H9 (cell line): ENCODE data around the gene ST3GAL6. TPM values are rescaled to one million over a fixed set of nuclear protein-coding genes. Genes with fewer than 3 reads are reported as not detected.

Experiments
- DNase-seq: peaks from one replicate; pipeline ENCODE4 v3.0.0-alpha.2; 2017
- H2AFZ ChIP-seq: one replicate; pipeline ENCODE4 v1.6.1; 2013; ENCODE audit warnings: mild to moderate bottlenecking, low read length, control low read depth, moderate library complexity
- H2AK5ac ChIP-seq: 2 replicates; pipeline ENCODE4 v1.6.1; 2013; ENCODE audit warnings: low read length, control low read depth, mixed read lengths; ENCODE audit not compliant: insufficient read length
- H2BK120ac ChIP-seq: one replicate; pipeline ENCODE4 v1.6.1; 2013; ENCODE audit warnings: low read depth, mild to moderate bottlenecking, low read length, control low read depth, inconsistent platforms; ENCODE audit not compliant: poor library complexity, severe bottlenecking
- H2BK12ac ChIP-seq: 2 replicates; pipeline ENCODE4 v1.6.1; 2013; ENCODE audit warnings: low read length, control low read depth, mixed read lengths, low read depth; ENCODE audit not compliant: insufficient read length
- H2BK15ac ChIP-seq: 2 replicates; pipeline ENCODE4 v1.6.1; 2013; ENCODE audit warnings: low read depth, low read length, control low read depth
- H2BK20ac ChIP-seq: one replicate; pipeline ENCODE4 v1.6.1; 2013; ENCODE audit warnings: low read depth, mild to moderate bottlenecking, low read length, control low read depth, inconsistent platforms; ENCODE audit not compliant: poor library complexity, severe bottlenecking
- H2BK5ac ChIP-seq: 2 replicates; pipeline ENCODE4 v1.6.1; 2013; ENCODE audit warnings: low read length, control low read depth, mixed read lengths; ENCODE audit not compliant: insufficient read length
- H3K14ac ChIP-seq: 2 replicates; pipeline ENCODE4 v1.6.1; 2013; ENCODE audit warnings: low read length, control low read depth; ENCODE audit not compliant: insufficient read depth
- H3K18ac ChIP-seq: 2 replicates; pipeline ENCODE4 v1.6.1; 2013; ENCODE audit warnings: low read depth, mild to moderate bottlenecking, mixed read lengths, low read length, control low read depth; ENCODE audit not compliant: insufficient read length
- H3K23ac ChIP-seq: 2 replicates; pipeline ENCODE4 v1.6.1; 2013; ENCODE audit warnings: low read length, control low read depth, mixed read lengths, low read depth; ENCODE audit not compliant: insufficient read length
- H3K23me2 ChIP-seq: 2 replicates; pipeline ENCODE4 v1.6.1; 2013; ENCODE audit warnings: low read depth, mild to moderate bottlenecking, mixed read lengths, low read length, control low read depth; ENCODE audit not compliant: insufficient read length, poor library complexity, severe bottlenecking
- H3K27ac ChIP-seq: 2 replicates; pipeline ENCODE4 v1.5.1; 2013; ENCODE audit warnings: low read length, control low read depth, mixed read lengths, low read depth; ENCODE audit not compliant: insufficient read length
- H3K27me3 ChIP-seq: 2 replicates; pipeline ENCODE4 v1.6.1; 2013; ENCODE audit warnings: low read length, control low read depth, inconsistent platforms; ENCODE audit not compliant: insufficient read depth
- H3K4ac ChIP-seq: 2 replicates; pipeline ENCODE4 v1.6.1; 2013; ENCODE audit warnings: low read depth, mild to moderate bottlenecking, control low read depth, inconsistent platforms, low read length, moderate library complexity
- H3K4me1 ChIP-seq: 2 replicates; pipeline ENCODE4 v1.6.1; 2013; ENCODE audit warnings: low read length, control low read depth, inconsistent platforms; ENCODE audit not compliant: insufficient read depth
- H3K4me2 ChIP-seq: 2 replicates; pipeline ENCODE4 v1.6.1; 2013; ENCODE audit warnings: low read length, control low read depth, mixed read lengths; ENCODE audit not compliant: insufficient read length, insufficient read depth
- H3K56ac ChIP-seq: 2 replicates; pipeline ENCODE4 v1.6.1; 2013; ENCODE audit warnings: low read depth, mild to moderate bottlenecking, mixed read lengths, low read length, control low read depth; ENCODE audit not compliant: insufficient read length
- H3K79me1 ChIP-seq: 2 replicates; pipeline ENCODE4 v1.6.1; 2013; ENCODE audit warnings: low read depth, mild to moderate bottlenecking, moderate library complexity, low read length, control low read depth, inconsistent platforms; ENCODE audit not compliant: insufficient read depth, poor library complexity, severe bottlenecking
- H3K79me2 ChIP-seq: 2 replicates; pipeline ENCODE4 v1.6.1; 2013; ENCODE audit warnings: low read length, control low read depth, inconsistent platforms; ENCODE audit not compliant: insufficient read depth
- H3K9ac ChIP-seq: 2 replicates; pipeline ENCODE4 v1.6.1; 2013; ENCODE audit warnings: low read length, control low read depth, mixed read lengths; ENCODE audit not compliant: insufficient read length; ENCODE audit errors: extremely low read depth
- H3K9me3 ChIP-seq: one replicate; pipeline ENCODE4 v1.6.1; 2013; ENCODE audit warnings: low read depth, low read length, inconsistent platforms; ENCODE audit not compliant: control insufficient read depth
- H3T11ph ChIP-seq: one replicate; pipeline ENCODE4 v1.6.1; 2013; ENCODE audit warnings: mild to moderate bottlenecking, low read length, control low read depth, inconsistent platforms
- H4K20me1 ChIP-seq: one replicate; pipeline ENCODE4 v1.6.1; 2013; ENCODE audit not compliant: control insufficient read depth, insufficient read length, insufficient read depth
- H4K5ac ChIP-seq: 2 replicates; pipeline ENCODE4 v1.6.1; 2013; ENCODE audit warnings: low read depth, mild to moderate bottlenecking, mixed read lengths, low read length, control low read depth; ENCODE audit not compliant: insufficient read length
- H4K8ac ChIP-seq: replicated peaks from 2 replicates; pipeline ENCODE4 v1.6.1; 2013; ENCODE audit warnings: low read length, control low read depth, mixed read lengths, low read depth; ENCODE audit not compliant: insufficient read length
- H4K91ac ChIP-seq: 2 replicates; pipeline ENCODE4 v1.6.1; 2013; ENCODE audit warnings: low read depth, mild to moderate bottlenecking, moderate library complexity, mixed read lengths, low read length, control low read depth; ENCODE audit not compliant: insufficient read length
- H3K27ac Mint-ChIP-seq, 3 experiments: 2 replicates in 2 of 3; 3 replicates in 1 of 3; pipeline ENCODE4 v1.8.0; 2020 to 2021; ENCODE audit warnings: mixed read lengths in 3 of 3, mild to moderate bottlenecking in 1 of 3, moderate library complexity in 1 of 3
- H3K27me3 Mint-ChIP-seq: 2 replicates; pipeline ENCODE4 v1.8.0; 2021; ENCODE audit warnings: low read depth, mild to moderate bottlenecking, moderate library complexity, mixed read lengths
- H3K36me3 Mint-ChIP-seq, 3 experiments: 2 replicates in 2 of 3; 3 replicates in 1 of 3; pipeline ENCODE4 v1.8.0; 2020 to 2021; ENCODE audit warnings: low read depth in 3 of 3, mixed read lengths in 3 of 3; ENCODE audit not compliant: insufficient read depth in 1 of 3
- H3K4me1 Mint-ChIP-seq, 2 experiments: 2 replicates each; pipeline ENCODE4 v1.8.0; 2020; ENCODE audit warnings: mixed read lengths in 2 of 2
- H3K4me3 Mint-ChIP-seq, 2 experiments: 2 replicates in 1 of 2; 3 replicates in 1 of 2; pipeline ENCODE4 v1.8.0; 2020 to 2021; ENCODE audit warnings: mild to moderate bottlenecking in 2 of 2, mixed read lengths in 2 of 2, moderate library complexity in 1 of 2
- H3K9me3 Mint-ChIP-seq, 2 experiments: 2 replicates in 1 of 2; 3 replicates in 1 of 2; pipeline ENCODE4 v1.8.0; 2020; ENCODE audit warnings: mild to moderate bottlenecking in 2 of 2, mixed read lengths in 2 of 2, moderate library complexity in 1 of 2
- CTCF ChIP-seq: fragments of 200-600 bp; sonication (generic); conservative IDR thresholded peaks from 3 replicates; pipeline ENCODE4 v1.8.0; 2021; ENCODE audit warnings: antibody characterized with exemption, mild to moderate bottlenecking
- WGBS: extraction: QIAGEN DNeasy Blood & Tissue Kit; methylation state at CpG from one replicate; pipeline ENCODE4 v1.1.7; 2013; ENCODE audit warnings: missing lambda C conversion rate, low lambda C conversion rate, mixed read lengths; ENCODE audit not compliant: insufficient read length; ENCODE audit errors: extremely low coverage; 5-methylcytosine and 5-hydroxymethylcytosine counted together
- total RNA-seq: library from RNA; stranded (reverse); gene quantifications from 2 replicates; pipeline ENCODE4 v1.2.1, GENCODE V29; 2021

ST3GAL6 gene
- total RNA-seq, 1 experiment from 2014 or later, result 6.4 TPM

- Histone ChIP-seq H3K9me3 (no peaks in the 10 kb centered on the region), H3K23ac (no peak overlapping the region), H2BK120ac (no peak overlapping the region), H3K4me1 (no peaks in the 10 kb centered on the region), H3K14ac (no peak overlapping the region), H2BK5ac (no peak overlapping the region), H3K56ac (no peak overlapping the region), H3T11ph (no peak overlapping the region), H3K27ac (no peak overlapping the region), H2AK5ac (no peak overlapping the region), H3K27me3 (peaks cover 10% of the 10 kb centered on the region; the same call in 1 of the 2 replicates), H3K4me2 (peak overlapping the region; percentile 89), H4K8ac (no peak overlapping the region), H3K9ac (no peak overlapping the region), H3K23me2 (peaks cover 21% of the 10 kb centered on the region), H4K5ac (no peak overlapping the region), H3K79me1 (no peaks in the 10 kb centered on the region), H3K4ac (no peak overlapping the region), H2BK20ac (no peak overlapping the region), H4K91ac (no peak overlapping the region), H4K20me1 (no peaks in the 10 kb centered on the region), H2BK15ac (no peak overlapping the region), H3K18ac (no peak overlapping the region), H3K79me2 (no peaks in the 10 kb centered on the region), H2BK12ac (no peak overlapping the region), H2AFZ (no peak overlapping the region)
- DNase-seq, result no peak
- no CpG with 5 or more reads among the region's 4 CpGs for WGBS
- peak overlapping the region; percentile 77 to 88 for H3K4me3 Mint-ChIP-seq
- no peak for TF ChIP-seq CTCF
- no peak overlapping the region for H3K27ac Mint-ChIP-seq
- peaks cover 0 to 1% (median 0%) of the 10 kb centered on the region in 3 experiments; a peak in 1 of 7 replicates for H3K36me3 Mint-ChIP-seq
- peaks cover 48% of the 10 kb centered on the region for H3K27me3 Mint-ChIP-seq
- H3K9me3 Mint-ChIP-seq, result no peaks in the 10 kb centered on the region; a peak in 1 of 5 replicates
- H3K4me1 Mint-ChIP-seq, result peaks cover 17 to 26% of the 10 kb centered on the region in 2 experiments
Measured at GRCh38 chr3:98734306-98734705, 28.8 kb upstream of the ST3GAL6 start.
